HG03575 (cell line): Measurements from ENCODE around the gene GPR18.
"Not testable (repeated sequence)": the region's sequence is repeated elsewhere in the genome, so short reads cannot be mapped to it uniquely, and the experiment has no call there.

ENCODE experiments used
- ATAC-seq: cut with Tn5 transposase; IDR thresholded peaks from one replicate; pipeline ENCODE4 v1.9.1; 2021; ENCODE audit not compliant: unreplicated experiment, insufficient number of reproducible peaks, low FRiP score; ENCODE audit errors: extremely low read depth

The GPR18 gene

GRCh38 chr13:99250982-99251825, 7.0 kb downstream of the GPR18 start:
- ATAC-seq: no peak

- not testable (repeated sequence) for ATAC-seq
Measured at GRCh38 chr13:99249606-99250005, 8.6 kb downstream of the GPR18 start.

GRCh38 chr13:99249178-99249577, 9.0 kb downstream of the GPR18 start:
- not testable (repeated sequence) for ATAC-seq

GRCh38 chr13:99246100-99246499, 12.1 kb downstream of the GPR18 start:
- no peak for ATAC-seq

- ATAC-seq: no peak
Measured at GRCh38 chr13:99237981-99238662, 20.1 kb downstream of the GPR18 start.

- no peak for ATAC-seq
Measured at GRCh38 chr13:99231721-99232120, 26.5 kb downstream of the GPR18 start.

GRCh38 chr13:99230991-99231390, 27.2 kb downstream of the GPR18 start:
- no peak for ATAC-seq

GRCh38 chr13:99230588-99230987, 27.6 kb downstream of the GPR18 start:
- not testable (repeated sequence) for ATAC-seq

GRCh38 chr13:99228737-99229691, 29.2 kb downstream of the GPR18 start:
- ATAC-seq: peak; percentile 86

- ATAC-seq: no peak
Measured at GRCh38 chr13:99227909-99228688, 30.1 kb downstream of the GPR18 start.

- ATAC-seq: no peak
Measured at GRCh38 chr13:99227331-99227900, 30.8 kb downstream of the GPR18 start.

GRCh38 chr13:99226513-99226912, 31.7 kb downstream of the GPR18 start:
- ATAC-seq: no peak

- no peak for ATAC-seq
Measured at GRCh38 chr13:99225078-99225477, 33.1 kb downstream of the GPR18 start.

- ATAC-seq: no peak
Measured at GRCh38 chr13:99224021-99224420, 34.2 kb downstream of the GPR18 start.

- ATAC-seq: no peak
Measured at GRCh38 chr13:99223587-99223986, 34.6 kb downstream of the GPR18 start.

- ATAC-seq: no peak
Measured at GRCh38 chr13:99221567-99222239, 36.5 kb downstream of the GPR18 start.

GRCh38 chr13:99220199-99220935, 37.8 kb downstream of the GPR18 start:
- ATAC-seq: no peak
